Esophagus squamous epithelium (tissue), 5 donors: ENCODE results near the gene SALL4. TPM values are rescaled to one million over a fixed set of nuclear protein-coding genes. Genes with fewer than 3 reads are reported as not detected.
"Not testable (repeated sequence)": the region's sequence is repeated elsewhere in the genome, so short reads cannot be mapped to it uniquely, and the experiment has no call there.

Experiments
- DNase-seq: peaks from one replicate; lab custom pipeline; 2025; lab: John Stamatoyannopoulos, UW
- H3K27ac ChIP-seq, 4 donors: fragments of 200-600 bp; sonication (generic); one replicate each; pipeline ENCODE4 v1.5.1; 2016 to 2019; ENCODE audit warnings: mild to moderate bottlenecking in 1 of 4
- H3K27me3 ChIP-seq, 4 donors: fragments of 200-600 bp; sonication (generic); 1 replicate in 3 of 4; 2 replicates in 1 of 4; pipeline versions ENCODE4 v1.5.1 to v1.6.0; 2017 to 2021; ENCODE audit warnings: antibody characterized with exemption in 1 of 4
- H3K36me3 ChIP-seq, 3 donors: fragments of 200-600 bp; sonication (generic); one replicate each; pipeline ENCODE4 v1.5.1; 2016 to 2019
- H3K4me1 ChIP-seq, 3 donors: fragments of 200-600 bp; sonication (generic); one replicate each; pipeline ENCODE4 v1.5.1; 2017 to 2019
- H3K4me3 ChIP-seq, 4 donors: fragments of 200-600 bp; sonication (generic); 1 replicate in 3 of 4; 2 replicates in 1 of 4; pipeline ENCODE4 v1.5.1; 2016 to 2019; ENCODE audit warnings: mild to moderate bottlenecking in 2 of 4, moderate library complexity in 1 of 4
- H3K9me3 ChIP-seq, 3 donors: fragments of 200-600 bp; sonication (generic); one replicate each; pipeline ENCODE4 v1.5.1; 2016 to 2019
- CTCF ChIP-seq, 6 experiments: fragments of 450-650 bp in 4 of 6; fragments of 200-600 bp in 2 of 6; sonication (generic) in 2 of 6; IDR thresholded peaks; one replicate each; pipeline ENCODE4 v1.5.1; 2016 to 2019; ENCODE audit warnings: antibody characterized with exemption in 6 of 6, mild to moderate bottlenecking in 4 of 6, moderate library complexity in 4 of 6
- POLR2A ChIP-seq, 4 donors: fragments of 450-650 bp; IDR thresholded peaks; one replicate each; pipeline ENCODE4 v1.6.1; 2017; ENCODE audit warnings: antibody characterized with exemption in 4 of 4, mild to moderate bottlenecking in 4 of 4, moderate library complexity in 3 of 4
- WGBS, 2 donors: methylation state at CpG; one replicate each; pipeline ENCODE4 v1.1.5; 2018; 5-methylcytosine and 5-hydroxymethylcytosine counted together
- intact Hi-C: fragments of 100-400 bp; cut with DNase I; formaldehyde crosslinking; loops from one replicate; pipeline ENCODE4 v1.15.0; 2022
- total RNA-seq, 4 donors: library from RNA; depleted of rRNA; stranded (reverse); fragments of >200 nt; gene quantifications; one replicate each; pipeline ENCODE4 v1.1.0, GENCODE V29; 2016
- donor health status: DM: yes; HTN: yes; CAD: no.

SALL4 gene
- total RNA-seq, 4 donors from 2014 or later: 0.04 to 0.76 (median 0.26) TPM; not detected in 1

GRCh38 chr20:51757226-51757625 is 45.1 kb downstream of the SALL4 start:
- intact Hi-C loops: no loop called here
- Histone ChIP-seq H3K4me1 (peaks cover 0 to 56% (median 19%) of the 10 kb centered on the region in 3 donors), H3K9me3 (no peaks in the 10 kb centered on the region), H3K27ac (peak overlapping the region in 1 of 4 donors; percentile 55), H3K27me3 (no peaks in the 10 kb centered on the region), H3K4me3 (no peak overlapping the region), H3K36me3 (no peaks in the 10 kb centered on the region)
- no peak for DNase-seq
- TF ChIP-seq POLR2A (IDR thresholded peaks at IDR 0.05) (no peak), CTCF (IDR thresholded peaks at IDR 0.05) (no peak)
- WGBS, 2 donors: 68 to 94% methylated on average over 5 of the region's 10 CpGs

GRCh38 chr20:51756653-51757052 is 45.7 kb downstream of the SALL4 start:
- intact Hi-C loops: no loop called here
- peak overlapping the region in 1 of 4 donors; percentile 55 for H3K27ac ChIP-seq
- 68 to 74% methylated on average over 2 to 3 of the region's 3 CpGs for WGBS, 2 donors
- no peaks in the 10 kb centered on the region for H3K36me3 ChIP-seq
- peaks cover 0 to 61% (median 22%) of the 10 kb centered on the region in 3 donors for H3K4me1 ChIP-seq
- H3K27me3 ChIP-seq: no peaks in the 10 kb centered on the region
- TF ChIP-seq CTCF (IDR thresholded peaks at IDR 0.05): no peak
- TF ChIP-seq POLR2A (IDR thresholded peaks at IDR 0.05): no peak
- DNase-seq: no peak
- no peaks in the 10 kb centered on the region for H3K9me3 ChIP-seq
- H3K4me3 ChIP-seq: no peak overlapping the region

GRCh38 chr20:51753220-51753619 is 49.1 kb downstream of the SALL4 start:
- H3K4me1 ChIP-seq: peaks cover 5 to 58% (median 27%) of the 10 kb centered on the region in 3 donors
- peak overlapping the region in 2 of 4 donors; percentile 72 to 76 for H3K27ac ChIP-seq
- H3K27me3 ChIP-seq, intact Hi-C loops, H3K36me3 ChIP-seq, DNase-seq, H3K4me3 ChIP-seq, H3K9me3 ChIP-seq: not testable (repeated sequence)
- WGBS, 2 donors: 85 to 92% methylated on average over 8 of the region's 8 CpGs

GRCh38 chr20:51752343-51752951 is 49.9 kb downstream of the SALL4 start:
- no peaks in the 10 kb centered on the region for H3K27me3 ChIP-seq
- WGBS, 2 donors: 28 to 31% methylated on average over 9 of the region's 9 CpGs
- no peaks in the 10 kb centered on the region for H3K36me3 ChIP-seq
- peaks cover 5 to 53% (median 27%) of the 10 kb centered on the region in 3 donors for H3K4me1 ChIP-seq
- H3K9me3 ChIP-seq: no peaks in the 10 kb centered on the region
- H3K4me3 ChIP-seq: no peak overlapping the region
- TF ChIP-seq POLR2A (IDR thresholded peaks at IDR 0.05): no peak
- no peak for TF ChIP-seq CTCF (IDR thresholded peaks at IDR 0.05)
- no peak for DNase-seq
- peak overlapping the region; percentile 7 to 76 (median 66) for H3K27ac ChIP-seq
- intact Hi-C loops: no loop called here

GRCh38 chr20:51750770-51751388 is 51.4 kb downstream of the SALL4 start:
- Histone ChIP-seq H3K9me3 (no peaks in the 10 kb centered on the region), H3K27me3 (no peaks in the 10 kb centered on the region), H3K4me3 (no peak overlapping the region), H3K4me1 (peaks cover 5 to 47% (median 27%) of the 10 kb centered on the region in 3 donors), H3K27ac (peak overlapping the region; percentile 46 to 85 (median 78)), H3K36me3 (no peaks in the 10 kb centered on the region)
- TF ChIP-seq CTCF (IDR thresholded peaks at IDR 0.05) (no peak), POLR2A (IDR thresholded peaks at IDR 0.05) (no peak)
- DNase-seq: no peak
- intact Hi-C loops: no loop called here
- WGBS, 2 donors: 81 to 82% methylated on average over 9 to 10 of the region's 10 CpGs
